IPS-NIHi11 (cell line): ENCODE data around the gene DDC.
"Not testable (repeated sequence)": the region's sequence is repeated elsewhere in the genome, so short reads cannot be mapped to it uniquely, and the experiment has no call there.

Experiments
- DNase-seq: peaks from one replicate; pipeline ENCODE4 v3.0.0; 2012; ENCODE audit warnings: mixed read lengths, low spot score

DDC gene

DNA sequence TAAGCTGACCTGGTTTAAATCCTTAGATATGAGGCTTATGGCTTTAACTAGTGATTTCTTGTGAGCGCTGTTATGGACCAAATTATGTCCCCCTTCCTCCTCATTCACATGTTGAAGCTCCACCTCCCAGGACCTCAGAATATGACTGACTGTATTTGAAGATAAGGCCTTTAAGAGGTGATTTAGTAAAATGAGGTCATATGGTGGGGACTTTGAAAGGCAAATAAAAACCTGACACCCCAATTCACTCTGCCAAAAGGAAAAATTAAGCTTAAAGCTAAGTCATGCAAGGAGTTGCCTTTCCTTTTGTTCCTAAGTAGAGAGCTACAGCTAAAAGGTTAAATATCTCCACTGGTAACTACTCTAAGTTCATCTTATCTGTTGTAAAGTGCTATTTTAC lies 78.7 kb downstream of the DDC start:
- DNase-seq, result no peak

- no peak for DNase-seq
Measured at GRCh38 chr7:50481867-50482266, 83.3 kb downstream of the DDC start.

- DNase-seq, result no peak
Measured at GRCh38 chr7:50480797-50481196, 84.4 kb downstream of the DDC start.

DNA sequence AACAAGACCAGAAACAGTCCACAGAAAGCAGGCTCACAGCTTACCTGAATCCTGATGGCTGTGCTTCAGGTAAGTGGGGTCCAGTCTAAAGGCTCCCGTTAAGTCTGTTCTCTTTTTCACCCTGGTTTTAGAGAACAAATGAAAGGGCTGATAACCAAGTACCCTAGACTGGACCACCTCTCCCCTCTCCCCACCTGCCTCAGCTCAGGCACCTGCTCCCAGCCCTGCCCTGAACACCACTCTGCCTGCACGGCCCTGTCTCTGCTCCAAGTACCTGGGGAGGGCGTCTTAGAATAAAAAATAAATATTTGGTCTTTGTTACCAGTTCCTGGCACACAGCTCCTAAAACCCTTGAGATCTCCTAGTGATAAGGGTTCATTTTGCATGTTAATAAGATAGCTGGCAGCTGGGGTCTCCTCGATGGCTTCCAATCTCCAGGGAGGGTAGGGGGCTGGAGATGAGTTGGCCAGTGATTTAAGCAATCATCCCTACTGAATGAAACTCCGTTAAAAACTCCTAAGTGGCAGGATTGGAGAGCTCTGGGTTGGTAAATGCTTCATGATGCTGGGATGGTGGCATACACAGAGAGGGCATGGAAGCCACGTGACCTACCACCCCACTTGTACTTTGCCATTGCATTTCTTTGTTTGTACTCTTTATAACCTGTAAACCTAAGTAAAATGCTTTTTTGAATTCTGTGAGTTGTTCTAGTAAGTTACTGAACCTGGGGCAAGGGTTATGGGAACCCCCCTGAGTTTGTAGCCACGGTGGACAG lies 85.3 kb downstream of the DDC start:
- DNase-seq, result no peak

DNA sequence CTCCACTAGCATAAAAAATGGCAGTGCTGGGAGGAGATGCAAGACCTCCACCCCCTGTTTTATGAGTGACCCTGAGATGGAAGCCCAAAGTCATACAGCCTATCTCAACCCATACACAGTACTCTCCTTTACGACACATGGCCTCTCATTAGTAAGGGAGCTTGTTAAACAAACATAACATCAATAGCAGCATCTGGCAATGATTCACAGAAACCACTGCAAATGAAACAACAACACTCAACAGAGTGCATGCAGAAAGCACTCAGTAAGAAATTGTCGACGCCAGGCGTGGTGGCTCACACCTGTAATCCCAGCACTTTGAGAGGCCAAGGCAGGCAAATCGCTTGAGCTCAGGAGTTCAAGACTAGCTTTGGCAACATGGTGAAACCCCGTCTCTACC lies 87.6 kb downstream of the DDC start:
- no peak for DNase-seq

- no peak for DNase-seq
Measured at GRCh38 chr7:50476953-50477625, 88.1 kb downstream of the DDC start.

DNA sequence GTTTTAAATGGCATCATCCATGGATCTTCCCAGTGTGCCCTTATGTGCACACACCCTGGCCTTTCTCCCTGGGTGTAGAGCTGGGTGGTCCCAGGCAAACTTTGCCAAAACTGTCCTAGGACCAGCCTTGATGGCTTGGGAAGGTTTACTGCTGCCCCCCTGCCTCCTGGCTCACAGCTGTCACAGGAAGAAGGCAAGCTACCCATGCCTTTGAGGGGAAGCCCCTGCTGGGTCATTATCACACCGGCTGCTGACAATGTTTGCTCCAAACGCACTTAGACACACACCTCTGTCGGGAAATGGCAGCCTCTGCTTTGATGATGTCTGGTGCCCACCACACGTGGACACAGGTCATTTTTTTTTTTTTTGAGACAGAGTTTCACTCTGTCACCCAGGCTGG lies 89.9 kb downstream of the DDC start:
- DNase-seq, result peak; percentile 16

GRCh38 chr7:50474382-50475160 lies 90.6 kb downstream of the DDC start:
- no peak for DNase-seq

GRCh38 chr7:50473531-50473930 lies 91.7 kb downstream of the DDC start:
- DNase-seq, result no peak

DNA sequence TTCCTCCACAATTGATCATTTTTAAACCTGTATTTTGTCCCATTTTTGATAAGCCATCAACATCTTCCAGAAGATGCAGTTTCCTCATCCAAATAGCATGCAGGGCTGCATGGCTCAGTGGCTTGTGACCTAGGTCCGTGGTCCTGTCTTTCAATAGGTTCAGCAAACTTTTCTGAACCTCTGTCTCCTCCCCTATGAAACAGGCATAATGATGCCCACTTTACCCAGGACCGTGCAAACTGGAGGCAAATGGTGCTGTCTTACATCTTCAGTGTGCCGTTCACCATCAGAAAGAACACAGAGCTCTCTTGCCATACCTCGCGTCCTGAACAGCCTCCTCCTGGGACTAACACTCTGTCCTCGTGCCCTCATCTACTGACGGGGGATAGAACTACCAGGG lies 92.8 kb downstream of the DDC start:
- DNase-seq, result no peak

DNA sequence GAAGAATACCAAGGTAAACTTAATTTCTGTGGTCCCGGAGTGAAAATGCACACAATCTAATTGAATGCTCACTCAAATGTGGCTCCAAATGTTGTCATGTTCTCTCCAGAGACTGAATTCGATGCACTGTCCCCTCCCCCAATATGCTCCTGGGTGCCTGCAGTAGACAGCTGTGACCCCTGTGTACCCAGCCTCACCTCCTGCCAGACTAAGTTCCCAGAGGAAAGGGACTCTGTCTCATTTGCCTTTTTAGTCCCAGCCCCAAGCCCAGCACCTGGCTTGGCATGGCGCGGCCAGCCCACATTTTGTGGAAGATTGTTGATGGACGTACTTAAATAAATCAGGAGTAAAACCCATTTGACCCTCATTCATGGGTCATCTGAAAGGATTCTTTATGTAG lies 93.2 kb downstream of the DDC start:
- no peak for DNase-seq

DNA sequence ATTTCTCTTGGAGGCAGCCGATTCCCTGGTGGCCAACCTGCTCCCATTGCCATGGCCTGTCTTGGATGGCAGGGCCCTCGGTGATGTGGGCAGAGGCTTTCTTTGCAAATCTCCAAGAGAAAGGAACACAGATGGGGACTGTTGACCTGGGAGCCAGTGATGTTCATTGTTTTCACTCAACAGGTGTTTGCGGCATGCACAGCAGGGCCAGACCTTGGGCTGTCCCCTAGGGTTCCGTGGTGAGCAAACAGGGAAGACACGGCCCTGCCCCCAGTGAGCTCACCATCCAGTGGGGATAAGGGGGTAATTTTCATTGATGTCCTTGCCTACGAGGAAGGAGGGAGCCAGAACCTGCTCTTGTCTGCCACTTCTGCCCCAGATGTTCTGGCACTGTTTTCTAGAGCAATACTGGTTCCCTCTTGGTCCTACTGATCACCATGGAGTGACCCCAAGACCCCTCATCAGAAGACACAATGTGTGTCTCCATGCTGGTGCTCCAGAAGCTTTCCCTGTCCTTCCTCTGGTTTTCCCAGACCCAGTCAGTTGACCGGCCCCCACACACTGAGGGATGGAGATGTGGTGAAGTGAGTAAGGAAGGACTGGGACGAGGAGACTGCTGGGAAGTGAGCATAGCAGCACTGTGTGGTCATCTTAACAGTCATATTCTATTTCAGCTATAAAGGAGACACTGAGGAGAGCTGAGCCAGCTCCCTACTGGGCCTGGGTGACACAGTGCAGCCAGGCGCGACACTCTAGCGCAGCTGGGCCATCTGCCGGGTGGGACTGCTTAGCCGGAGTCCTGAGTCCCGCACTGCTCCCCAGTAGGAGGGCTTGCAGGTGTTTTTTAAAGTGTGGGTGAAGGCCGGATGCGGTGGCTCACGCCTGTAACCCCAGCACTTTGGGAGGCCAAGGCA lies 94.7 kb downstream of the DDC start:
- no peak for DNase-seq

GRCh38 chr7:50469181-50469580 lies 96.0 kb downstream of the DDC start:
- no peak for DNase-seq

GRCh38 chr7:50467817-50468610 lies 97.2 kb downstream of the DDC start:
- DNase-seq, result peak; percentile 86

DNA sequence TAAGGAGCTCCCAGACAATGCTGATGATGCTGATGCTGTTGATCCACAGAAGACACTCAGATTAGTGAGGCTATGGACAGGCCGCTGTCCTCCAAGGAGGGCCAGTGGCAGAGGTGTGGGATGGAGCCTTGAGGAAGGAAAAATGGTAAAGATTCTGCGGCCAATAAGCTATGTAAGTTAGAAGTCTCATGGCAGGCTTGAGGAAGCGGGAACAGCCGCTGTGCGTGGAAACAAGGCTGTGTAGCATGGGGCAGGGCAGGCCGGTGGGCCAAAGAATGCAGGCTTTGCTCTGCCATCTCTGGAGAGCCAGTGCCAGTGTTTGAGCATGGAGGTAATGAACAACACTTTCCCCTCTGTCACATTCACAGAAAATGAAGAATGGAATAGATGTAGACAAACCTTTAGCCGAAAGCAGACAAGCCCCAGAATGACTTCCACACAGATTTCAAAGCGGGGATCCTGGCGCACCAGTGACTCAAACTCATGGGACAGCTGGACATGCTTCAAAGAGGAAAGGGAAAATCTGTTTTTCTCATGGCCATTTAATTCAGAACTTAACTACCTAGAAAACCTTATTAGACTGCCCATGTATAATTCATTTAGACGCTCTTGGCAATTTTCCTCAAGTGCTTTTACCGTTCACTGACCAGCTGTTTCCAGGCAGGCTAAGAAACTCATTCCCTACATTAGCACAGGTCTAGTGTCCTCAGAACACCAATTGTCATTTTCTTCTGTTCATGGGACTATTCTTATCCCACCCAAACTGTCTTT lies 98.2 kb downstream of the DDC start:
- no peak for DNase-seq

DNA sequence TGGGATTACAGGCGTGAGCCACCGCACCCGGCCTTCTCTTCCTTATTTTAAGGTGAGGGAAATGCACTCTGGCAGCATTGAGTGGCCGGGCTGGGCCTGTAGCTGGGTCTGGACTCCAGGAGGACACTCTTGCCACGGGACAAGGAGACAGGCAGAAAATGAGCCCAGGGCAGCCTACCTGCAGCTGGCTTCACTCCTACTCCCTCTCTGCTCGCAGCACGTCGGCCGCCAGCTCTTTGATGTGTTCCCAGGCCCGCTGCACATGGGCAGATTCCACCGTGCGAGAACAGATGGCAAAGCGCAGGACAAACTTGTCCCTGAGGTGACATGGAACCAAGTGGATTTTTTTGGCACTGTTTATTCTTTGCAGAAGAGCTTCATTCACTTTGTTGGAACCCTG lies 102.2 kb downstream of the DDC start:
- DNase-seq, result no peak

DNA sequence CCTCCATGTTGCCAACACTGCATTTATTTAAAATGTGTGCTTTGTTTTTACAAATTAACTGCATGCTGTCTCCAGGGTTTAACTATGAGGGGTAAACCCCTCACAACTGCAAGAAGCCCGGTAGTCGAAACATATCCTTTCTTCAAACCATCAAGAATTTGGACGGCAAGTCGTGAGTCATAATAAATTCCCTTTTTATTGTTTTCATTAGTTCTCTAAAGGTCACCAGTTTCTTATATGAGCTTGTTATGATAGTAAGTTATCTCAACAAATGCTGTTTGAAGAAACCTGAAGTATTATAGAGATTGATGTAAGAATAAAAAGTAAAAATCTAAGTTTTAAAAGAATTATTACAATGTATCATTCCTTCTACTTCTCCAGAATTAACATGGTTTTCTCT lies 102.8 kb downstream of the DDC start:
- no peak for DNase-seq

- no peak for DNase-seq
Measured at GRCh38 chr7:50461695-50462094, 103.5 kb downstream of the DDC start.

GRCh38 chr7:50459183-50459582 lies 106.0 kb downstream of the DDC start:
- DNase-seq, result not testable (repeated sequence)

- not testable (repeated sequence) for DNase-seq
Measured at GRCh38 chr7:50458651-50459050, 106.6 kb downstream of the DDC start.
